Neural progenitor cell (in vitro differentiated cells): Measurements from ENCODE around the gene ATE1. TPM values are rescaled to one million over a fixed set of nuclear protein-coding genes. Genes with fewer than 3 reads are reported as not detected.

ENCODE experiments used
- DNase-seq: peaks from one replicate; pipeline ENCODE4 v3.0.0-alpha.2; 2016; ENCODE audit warnings: low spot score
- H2AFZ ChIP-seq: fragments of 200-600 bp; sonication (generic); replicated peaks from 2 replicates; pipeline ENCODE4 v1.6.1; 2016; ENCODE audit warnings: antibody characterized with exemption
- H3F3A ChIP-seq: fragments of 200-600 bp; sonication (generic); 2 replicates; pipeline ENCODE4 v1.6.1; 2016; ENCODE audit warnings: antibody characterized with exemption, low read depth
- H3K27ac ChIP-seq: fragments of 200-600 bp; sonication (generic); 2 replicates; pipeline ENCODE4 v1.5.1; 2016; ENCODE audit warnings: mild to moderate bottlenecking
- H3K27me3 ChIP-seq: fragments of 200-600 bp; sonication (generic); 2 replicates; pipeline ENCODE4 v1.6.1; 2016; ENCODE audit warnings: mild to moderate bottlenecking, moderate library complexity
- H3K36me3 ChIP-seq: fragments of 200-600 bp; sonication (generic); 2 replicates; pipeline ENCODE4 v1.5.1; 2016
- H3K4me1 ChIP-seq: fragments of 200-600 bp; sonication (generic); 2 replicates; pipeline ENCODE4 v1.6.1; 2016; ENCODE audit warnings: mixed run types
- H3K4me2 ChIP-seq: fragments of 200-600 bp; sonication (generic); 2 replicates; pipeline ENCODE4 v1.6.1; 2016
- H3K4me3 ChIP-seq: fragments of 200-600 bp; sonication (generic); 2 replicates; pipeline ENCODE4 v1.5.1; 2016
- H3K79me2 ChIP-seq: fragments of 200-600 bp; sonication (generic); 2 replicates; pipeline ENCODE4 v1.6.1; 2016; ENCODE audit warnings: low read depth
- H3K9ac ChIP-seq: fragments of 200-600 bp; sonication (generic); 2 replicates; pipeline ENCODE4 v1.6.1; 2016
- H3K9me3 ChIP-seq: fragments of 200-600 bp; sonication (generic); 2 replicates; pipeline ENCODE4 v1.5.1; 2016; ENCODE audit warnings: low read depth
- H4K20me1 ChIP-seq: fragments of 200-600 bp; sonication (generic); 2 replicates; pipeline ENCODE4 v1.6.1; 2016; ENCODE audit warnings: low read depth
- H3K27ac Mint-ChIP-seq: 3 replicates; pipeline ENCODE4 v1.8.0; 2021; ENCODE audit warnings: mixed read lengths
- H3K27me3 Mint-ChIP-seq: 2 replicates; pipeline ENCODE4 v1.8.0; 2022; ENCODE audit warnings: low read depth, mild to moderate bottlenecking, inconsistent platforms, moderate library complexity, mixed read lengths; ENCODE audit not compliant: insufficient read depth
- H3K36me3 Mint-ChIP-seq: 3 replicates; pipeline ENCODE4 v1.8.0; 2021; ENCODE audit warnings: mixed read lengths
- H3K4me1 Mint-ChIP-seq: 3 replicates; pipeline ENCODE4 v1.8.0; 2021; ENCODE audit warnings: mixed read lengths
- H3K4me3 Mint-ChIP-seq: 3 replicates; pipeline ENCODE4 v1.8.0; 2021; ENCODE audit warnings: mild to moderate bottlenecking, moderate library complexity, mixed read lengths
- H3K9me3 Mint-ChIP-seq: 3 replicates; pipeline ENCODE4 v1.8.0; 2020; ENCODE audit warnings: mixed read lengths
- EZH2 ChIP-seq: fragments of 200-600 bp; sonication (generic); IDR thresholded peaks from 2 replicates; pipeline ENCODE4 v1.6.1; 2017; ENCODE audit warnings: antibody characterized with exemption, mild to moderate bottlenecking, moderate library complexity
- EZH2phosphoT487 ChIP-seq: fragments of 200-600 bp; sonication (generic); IDR thresholded peaks from 2 replicates; pipeline ENCODE4 v1.6.1; 2017; ENCODE audit warnings: antibody characterized with exemption
- total RNA-seq: library from RNA; depleted of rRNA; stranded (reverse); fragments of >200 nt; gene quantifications from 2 replicates; pipeline ENCODE4 v1.2.3, GENCODE V29; 2015; ENCODE audit warnings: low replicate concordance
- TF ChIP-seq, protein P1 (sequence below): fragments of 200-600 bp; sonication (generic); IDR thresholded peaks from 2 replicates; pipeline ENCODE4 v1.5.1; 2017; ENCODE audit warnings: antibody characterized with exemption, mild to moderate bottlenecking

ATE1 gene
- total RNA-seq, 1 donor from 2014 or later = 57.2 TPM

DNA sequence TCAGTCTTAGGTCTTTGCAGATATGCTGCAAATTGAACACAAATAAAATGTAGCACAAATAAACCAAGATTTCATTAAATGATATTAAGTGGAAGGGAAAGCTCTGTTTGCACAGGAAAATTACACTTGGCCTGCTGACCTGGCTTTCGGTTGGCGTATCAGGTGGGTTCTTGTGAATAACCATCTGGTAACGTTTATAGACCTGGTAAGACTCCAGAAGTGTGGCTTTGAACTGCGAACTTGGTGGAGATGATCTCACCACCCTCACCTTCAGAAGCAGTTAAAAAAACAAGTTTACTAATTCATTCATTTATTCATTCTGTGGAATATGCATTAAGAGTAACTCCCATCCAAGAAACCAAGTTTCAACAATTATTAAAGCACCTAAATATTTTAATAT lies 28.1 kb downstream of the ATE1 start:
- peaks cover 21% of the 10 kb centered on the region for H3K36me3 Mint-ChIP-seq
- no peaks in the 10 kb centered on the region for H3F3A ChIP-seq
- DNase-seq = no peak
- no peak overlapping the region for H3K4me3 ChIP-seq
- no peak overlapping the region for H2AFZ ChIP-seq
- H3K4me2 ChIP-seq = no peak overlapping the region
- H3K27me3 Mint-ChIP-seq = no peaks in the 10 kb centered on the region
- H3K4me3 Mint-ChIP-seq = no peak overlapping the region
- peaks cover 19% of the 10 kb centered on the region for H3K36me3 ChIP-seq
- no peak overlapping the region for H3K27ac ChIP-seq
- peaks cover 2% of the 10 kb centered on the region for H3K9me3 Mint-ChIP-seq
- TF ChIP-seq EZH2phosphoT487 = no peak
- no peak for TF ChIP-seq EZH2
- TF ChIP-seq, protein P1, sequence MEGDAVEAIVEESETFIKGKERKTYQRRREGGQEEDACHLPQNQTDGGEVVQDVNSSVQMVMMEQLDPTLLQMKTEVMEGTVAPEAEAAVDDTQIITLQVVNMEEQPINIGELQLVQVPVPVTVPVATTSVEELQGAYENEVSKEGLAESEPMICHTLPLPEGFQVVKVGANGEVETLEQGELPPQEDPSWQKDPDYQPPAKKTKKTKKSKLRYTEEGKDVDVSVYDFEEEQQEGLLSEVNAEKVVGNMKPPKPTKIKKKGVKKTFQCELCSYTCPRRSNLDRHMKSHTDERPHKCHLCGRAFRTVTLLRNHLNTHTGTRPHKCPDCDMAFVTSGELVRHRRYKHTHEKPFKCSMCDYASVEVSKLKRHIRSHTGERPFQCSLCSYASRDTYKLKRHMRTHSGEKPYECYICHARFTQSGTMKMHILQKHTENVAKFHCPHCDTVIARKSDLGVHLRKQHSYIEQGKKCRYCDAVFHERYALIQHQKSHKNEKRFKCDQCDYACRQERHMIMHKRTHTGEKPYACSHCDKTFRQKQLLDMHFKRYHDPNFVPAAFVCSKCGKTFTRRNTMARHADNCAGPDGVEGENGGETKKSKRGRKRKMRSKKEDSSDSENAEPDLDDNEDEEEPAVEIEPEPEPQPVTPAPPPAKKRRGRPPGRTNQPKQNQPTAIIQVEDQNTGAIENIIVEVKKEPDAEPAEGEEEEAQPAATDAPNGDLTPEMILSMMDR = no peak
- H3K27ac Mint-ChIP-seq = no peak overlapping the region
- no peaks in the 10 kb centered on the region for H3K27me3 ChIP-seq
- H3K4me1 ChIP-seq = no peaks in the 10 kb centered on the region
- peaks cover 4% of the 10 kb centered on the region for H4K20me1 ChIP-seq
- H3K79me2 ChIP-seq = no peaks in the 10 kb centered on the region
- peaks cover 6% of the 10 kb centered on the region for H3K4me1 Mint-ChIP-seq
- no peak overlapping the region for H3K9ac ChIP-seq
- no peaks in the 10 kb centered on the region for H3K9me3 ChIP-seq

DNA sequence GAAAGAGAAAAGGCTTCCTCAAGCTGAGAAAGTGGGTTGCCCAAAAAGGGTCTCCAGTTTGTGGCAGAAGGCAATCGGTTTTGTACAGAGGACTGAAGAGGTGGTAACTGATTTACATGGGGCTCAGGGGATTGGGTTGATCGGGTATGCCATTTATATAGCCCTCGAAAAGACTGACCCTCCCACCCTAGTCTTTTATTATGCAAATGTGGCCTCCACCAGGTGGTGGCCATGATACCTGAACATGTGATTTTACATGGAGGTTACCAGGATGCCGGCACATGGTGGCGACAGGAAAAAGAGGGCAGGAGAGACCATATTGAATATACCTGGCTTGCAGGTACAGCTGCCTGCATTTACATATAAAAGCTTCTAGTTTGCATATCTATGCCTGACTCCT lies 36.7 kb downstream of the ATE1 start:
- DNase-seq = peak; percentile 20
- no peak overlapping the region for H3K4me3 Mint-ChIP-seq
- H3K9ac ChIP-seq = no peak overlapping the region

DNA sequence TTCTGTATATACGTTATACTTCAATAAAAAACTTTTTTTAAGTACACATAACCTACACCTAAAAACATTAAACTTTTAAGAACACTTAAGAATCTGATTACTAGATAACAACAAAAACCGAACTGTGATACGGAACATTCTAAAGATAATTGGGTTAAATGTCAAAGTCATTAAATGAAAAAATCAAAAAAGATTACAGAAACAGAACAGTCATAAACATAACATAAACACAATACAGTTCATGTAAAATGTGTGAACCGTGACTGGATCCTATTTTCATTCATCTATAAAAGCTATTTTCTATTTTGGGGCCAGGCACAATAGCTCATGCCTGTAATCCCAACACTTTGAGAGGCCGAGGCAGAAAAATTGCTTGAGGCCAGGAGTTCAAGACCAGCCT lies 38.6 kb downstream of the ATE1 start:
- Histone ChIP-seq H3K27ac (no peak overlapping the region), H3K9me3 (no peaks in the 10 kb centered on the region), H3K79me2 (no peaks in the 10 kb centered on the region), H3K4me1 (peaks cover 13% of the 10 kb centered on the region), H3K4me2 (no peak overlapping the region), H3K36me3 (peaks cover 7% of the 10 kb centered on the region), H3K4me3 (no peak overlapping the region), H3K27me3 (no peaks in the 10 kb centered on the region), H2AFZ (no peak overlapping the region), H3K9ac (no peak overlapping the region), H4K20me1 (peaks cover 14% of the 10 kb centered on the region), H3F3A (peaks cover 23% of the 10 kb centered on the region)
- no peak for DNase-seq
- peaks cover 9% of the 10 kb centered on the region for H3K36me3 Mint-ChIP-seq
- H3K27me3 Mint-ChIP-seq = no peaks in the 10 kb centered on the region
- TF ChIP-seq EZH2phosphoT487 (no peak), EZH2 (no peak)
- TF ChIP-seq, protein P1 = no peak
- H3K4me3 Mint-ChIP-seq = no peak overlapping the region
- H3K9me3 Mint-ChIP-seq = no peaks in the 10 kb centered on the region
- peaks cover 16% of the 10 kb centered on the region for H3K4me1 Mint-ChIP-seq
- no peak overlapping the region for H3K27ac Mint-ChIP-seq

More for the DNA sequence above, 36.7 kb downstream of the ATE1 start:
- Histone ChIP-seq H3K4me1 (peaks cover 13% of the 10 kb centered on the region), H3K9me3 (no peaks in the 10 kb centered on the region), H3F3A (peaks cover 23% of the 10 kb centered on the region), H3K36me3 (peaks cover 11% of the 10 kb centered on the region), H3K4me2 (peak overlapping the region; percentile 46), H4K20me1 (peaks cover 14% of the 10 kb centered on the region), H3K79me2 (no peaks in the 10 kb centered on the region), H3K27ac (no peak overlapping the region), H3K27me3 (no peaks in the 10 kb centered on the region), H3K4me3 (no peak overlapping the region), H2AFZ (no peak overlapping the region)
- Mint-ChIP-seq H3K4me1 (peaks cover 16% of the 10 kb centered on the region), H3K9me3 (peaks cover 2% of the 10 kb centered on the region), H3K27ac (no peak overlapping the region), H3K36me3 (peaks cover 12% of the 10 kb centered on the region), H3K27me3 (no peaks in the 10 kb centered on the region)
- TF ChIP-seq, protein P1 = no peak
- no peak for TF ChIP-seq EZH2phosphoT487
- TF ChIP-seq EZH2 = no peak
